Measurements from ENCODE around the gene USP4. TPM values are rescaled to one million over a fixed set of nuclear protein-coding genes. Genes with fewer than 3 reads are reported as not detected.

Gene USP4
- total and polyA plus RNA-seq, 2 donors (not counting 1 experiment from before 2014, with no cell fraction given) = 60.3 to 116 TPM

- intact Hi-C loops (cut with micrococcal nuclease) = no loop called here
- Histone ChIP-seq H3K36me3 (replicated peaks in 1 of 2; ENCODE audit: control extremely low read depth in 1 of 2, control insufficient read depth in 1 of 2, extremely low read depth in 1 of 2, insufficient read depth in 2 of 2, low read length in 1 of 2) (no peaks in the 10 kb centered on the region), H3K4me1 (ENCODE audit: control insufficient read depth in 2 of 2, insufficient read depth in 2 of 2, low read length in 2 of 2) (no peaks in the 10 kb centered on the region), H2AFZ (ENCODE audit: insufficient read depth, low read depth, low read length, poor library complexity, severe bottlenecking) (no peak overlapping the region), H3K4me3 (ENCODE audit: control extremely low read depth in 1 of 5, extremely low read depth in 1 of 5, insufficient read depth in 1 of 5, low read depth in 2 of 5, low read length in 4 of 5) (no peak overlapping the region), H3K9me3 (ENCODE audit: control extremely low read depth in 1 of 3, control insufficient read depth in 2 of 3, insufficient read depth in 1 of 3, low read length in 2 of 3) (no peaks in the 10 kb centered on the region), H3K27me3 (replicated peaks in 1 of 4; ENCODE audit: control extremely low read depth in 1 of 4, control insufficient read depth in 3 of 4, insufficient read depth in 4 of 4, low read length in 3 of 4) (no peaks in the 10 kb centered on the region), H3K9ac (ENCODE audit: low read length) (no peak overlapping the region), H3K4me2 (replicated peaks; ENCODE audit: low read depth, low read length, poor library complexity, severe bottlenecking) (no peak overlapping the region), H3K79me2 (ENCODE audit: control insufficient read depth, insufficient read depth, low read length) (no peaks in the 10 kb centered on the region), H3K27ac (ENCODE audit: low read length in 2 of 2) (no peak overlapping the region), H4K20me1 (ENCODE audit: control insufficient read depth, insufficient read depth, low read length, poor library complexity, severe bottlenecking) (no peaks in the 10 kb centered on the region)
- DNase-seq = no peak
- ChIA-PET CTCF (no interaction called here), POLR2A (no interaction called here)
- no CpG with 5 or more reads among the region's 1 CpG for WGBS (ENCODE audit: insufficient coverage)
- no peak for ATAC-seq (ENCODE audit: low read depth)
- H3K27me3 Mint-ChIP-seq = no peaks in the 10 kb centered on the region
- TF ChIP-seq EZH2 (IDR thresholded peaks at IDR 0.05; ENCODE audit: borderline replicate concordance, insufficient read depth, low read depth, low read length, poor library complexity, severe bottlenecking) (no peak), CTCF (IDR thresholded peaks at IDR 0.05) (no peak)
- no peaks in the 10 kb centered on the region for H3K4me1 Mint-ChIP-seq
- no peaks in the 10 kb centered on the region for H3K9me3 Mint-ChIP-seq (ENCODE audit: insufficient read depth)
- no peak overlapping the region for H3K27ac Mint-ChIP-seq
- H3K4me3 Mint-ChIP-seq = no peak overlapping the region
These were observed 84.7 kb downstream of the USP4 start for GRCh38 chr3:49255112-49255511.

GRCh38 chr3:49253512-49253911 is 86.3 kb downstream of the USP4 start:
- Mint-ChIP-seq H3K27me3 (no peaks in the 10 kb centered on the region), H3K9me3 (ENCODE audit: insufficient read depth) (no peaks in the 10 kb centered on the region), H3K4me1 (peaks cover 6% of the 10 kb centered on the region), H3K4me3 (no peak overlapping the region), H3K27ac (no peak overlapping the region)
- Histone ChIP-seq H3K27ac (ENCODE audit: low read length in 2 of 2) (no peak overlapping the region), H3K4me2 (replicated peaks; ENCODE audit: low read depth, low read length, poor library complexity, severe bottlenecking) (no peak overlapping the region), H4K20me1 (ENCODE audit: control insufficient read depth, insufficient read depth, low read length, poor library complexity, severe bottlenecking) (no peaks in the 10 kb centered on the region), H3K9me3 (ENCODE audit: control extremely low read depth in 1 of 3, control insufficient read depth in 2 of 3, insufficient read depth in 1 of 3, low read length in 2 of 3) (no peaks in the 10 kb centered on the region), H3K79me2 (ENCODE audit: control insufficient read depth, insufficient read depth, low read length) (no peaks in the 10 kb centered on the region), H3K4me3 (ENCODE audit: control extremely low read depth in 1 of 5, extremely low read depth in 1 of 5, insufficient read depth in 1 of 5, low read depth in 2 of 5, low read length in 4 of 5) (no peak overlapping the region), H3K9ac (ENCODE audit: low read length) (no peak overlapping the region), H2AFZ (ENCODE audit: insufficient read depth, low read depth, low read length, poor library complexity, severe bottlenecking) (no peak overlapping the region), H3K27me3 (replicated peaks in 1 of 4; ENCODE audit: control extremely low read depth in 1 of 4, control insufficient read depth in 3 of 4, insufficient read depth in 4 of 4, low read length in 3 of 4) (no peaks in the 10 kb centered on the region), H3K36me3 (replicated peaks in 1 of 2; ENCODE audit: control extremely low read depth in 1 of 2, control insufficient read depth in 1 of 2, extremely low read depth in 1 of 2, insufficient read depth in 2 of 2, low read length in 1 of 2) (no peaks in the 10 kb centered on the region), H3K4me1 (ENCODE audit: control insufficient read depth in 2 of 2, insufficient read depth in 2 of 2, low read length in 2 of 2) (no peaks in the 10 kb centered on the region)
- WGBS (ENCODE audit: insufficient coverage) = no CpG with 5 or more reads among the region's 3 CpGs
- ChIA-PET POLR2A (interaction anchor here (0.7 kb wide), 1 partner anchor 110 kb away, joined by 6 read pairs; no protein-coding TSS in a partner anchor), CTCF (no interaction called here)
- intact Hi-C loops (cut with micrococcal nuclease) = no loop called here
- DNase-seq = no peak
- TF ChIP-seq EZH2 (IDR thresholded peaks at IDR 0.05; ENCODE audit: borderline replicate concordance, insufficient read depth, low read depth, low read length, poor library complexity, severe bottlenecking) (no peak), CTCF (IDR thresholded peaks at IDR 0.05) (no peak)
- no peak for ATAC-seq (ENCODE audit: low read depth)
